Measurements from ENCODE around the gene PEX3.

The PEX3 gene

DNA sequence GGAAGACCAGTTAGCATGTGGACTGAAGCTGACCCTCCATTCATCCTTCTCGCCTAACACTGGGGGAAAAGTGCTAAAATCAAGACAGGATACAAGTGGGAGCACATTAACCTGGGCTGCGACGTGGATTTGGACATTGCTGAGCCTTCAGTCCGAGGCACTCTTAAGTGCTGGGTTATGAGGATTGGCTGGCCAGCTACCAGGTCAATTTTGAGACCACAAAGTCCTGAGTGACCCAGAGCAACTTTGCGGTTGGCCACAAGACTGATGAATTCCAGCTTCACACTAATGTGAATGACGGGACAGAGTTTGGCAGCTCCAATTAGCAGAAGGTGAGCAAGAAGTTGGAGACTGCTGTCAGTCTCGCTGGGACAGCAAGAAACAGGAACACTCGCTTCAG is 40.2 kb downstream of the PEX3 start:
- Histone ChIP-seq H3K27ac (replicated peaks) (no peak overlapping the region), H3K4me3 (replicated peaks; ENCODE audit: insufficient read depth, low read length) (no peak overlapping the region), H3K27me3 (ENCODE audit: insufficient read depth, poor library complexity, severe bottlenecking) (no peaks in the 10 kb centered on the region)
- no peak for DNase-seq (ENCODE audit: low read depth in 1 of 2, low spot score in 1 of 2)
- no peak for TF ChIP-seq GABPA (IDR thresholded peaks at IDR 0.05; ENCODE audit: low read depth)
- TF ChIP-seq SPI1 (IDR thresholded peaks at IDR 0.05; ENCODE audit: borderline replicate concordance, low read depth): no peak
- TF ChIP-seq, protein P1, sequence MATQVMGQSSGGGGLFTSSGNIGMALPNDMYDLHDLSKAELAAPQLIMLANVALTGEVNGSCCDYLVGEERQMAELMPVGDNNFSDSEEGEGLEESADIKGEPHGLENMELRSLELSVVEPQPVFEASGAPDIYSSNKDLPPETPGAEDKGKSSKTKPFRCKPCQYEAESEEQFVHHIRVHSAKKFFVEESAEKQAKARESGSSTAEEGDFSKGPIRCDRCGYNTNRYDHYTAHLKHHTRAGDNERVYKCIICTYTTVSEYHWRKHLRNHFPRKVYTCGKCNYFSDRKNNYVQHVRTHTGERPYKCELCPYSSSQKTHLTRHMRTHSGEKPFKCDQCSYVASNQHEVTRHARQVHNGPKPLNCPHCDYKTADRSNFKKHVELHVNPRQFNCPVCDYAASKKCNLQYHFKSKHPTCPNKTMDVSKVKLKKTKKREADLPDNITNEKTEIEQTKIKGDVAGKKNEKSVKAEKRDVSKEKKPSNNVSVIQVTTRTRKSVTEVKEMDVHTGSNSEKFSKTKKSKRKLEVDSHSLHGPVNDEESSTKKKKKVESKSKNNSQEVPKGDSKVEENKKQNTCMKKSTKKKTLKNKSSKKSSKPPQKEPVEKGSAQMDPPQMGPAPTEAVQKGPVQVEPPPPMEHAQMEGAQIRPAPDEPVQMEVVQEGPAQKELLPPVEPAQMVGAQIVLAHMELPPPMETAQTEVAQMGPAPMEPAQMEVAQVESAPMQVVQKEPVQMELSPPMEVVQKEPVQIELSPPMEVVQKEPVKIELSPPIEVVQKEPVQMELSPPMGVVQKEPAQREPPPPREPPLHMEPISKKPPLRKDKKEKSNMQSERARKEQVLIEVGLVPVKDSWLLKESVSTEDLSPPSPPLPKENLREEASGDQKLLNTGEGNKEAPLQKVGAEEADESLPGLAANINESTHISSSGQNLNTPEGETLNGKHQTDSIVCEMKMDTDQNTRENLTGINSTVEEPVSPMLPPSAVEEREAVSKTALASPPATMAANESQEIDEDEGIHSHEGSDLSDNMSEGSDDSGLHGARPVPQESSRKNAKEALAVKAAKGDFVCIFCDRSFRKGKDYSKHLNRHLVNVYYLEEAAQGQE (IDR thresholded peaks at IDR 0.05; ENCODE audit: insufficient replicate concordance, low read depth): no peak
- TF ChIP-seq, protein P2, sequence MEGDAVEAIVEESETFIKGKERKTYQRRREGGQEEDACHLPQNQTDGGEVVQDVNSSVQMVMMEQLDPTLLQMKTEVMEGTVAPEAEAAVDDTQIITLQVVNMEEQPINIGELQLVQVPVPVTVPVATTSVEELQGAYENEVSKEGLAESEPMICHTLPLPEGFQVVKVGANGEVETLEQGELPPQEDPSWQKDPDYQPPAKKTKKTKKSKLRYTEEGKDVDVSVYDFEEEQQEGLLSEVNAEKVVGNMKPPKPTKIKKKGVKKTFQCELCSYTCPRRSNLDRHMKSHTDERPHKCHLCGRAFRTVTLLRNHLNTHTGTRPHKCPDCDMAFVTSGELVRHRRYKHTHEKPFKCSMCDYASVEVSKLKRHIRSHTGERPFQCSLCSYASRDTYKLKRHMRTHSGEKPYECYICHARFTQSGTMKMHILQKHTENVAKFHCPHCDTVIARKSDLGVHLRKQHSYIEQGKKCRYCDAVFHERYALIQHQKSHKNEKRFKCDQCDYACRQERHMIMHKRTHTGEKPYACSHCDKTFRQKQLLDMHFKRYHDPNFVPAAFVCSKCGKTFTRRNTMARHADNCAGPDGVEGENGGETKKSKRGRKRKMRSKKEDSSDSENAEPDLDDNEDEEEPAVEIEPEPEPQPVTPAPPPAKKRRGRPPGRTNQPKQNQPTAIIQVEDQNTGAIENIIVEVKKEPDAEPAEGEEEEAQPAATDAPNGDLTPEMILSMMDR (IDR thresholded peaks at IDR 0.05; ENCODE audit: insufficient read depth, low read length): no peak
- no peak for TF ChIP-seq POLR2AphosphoS5 (IDR thresholded peaks at IDR 0.05; ENCODE audit: low read depth)

DNA sequence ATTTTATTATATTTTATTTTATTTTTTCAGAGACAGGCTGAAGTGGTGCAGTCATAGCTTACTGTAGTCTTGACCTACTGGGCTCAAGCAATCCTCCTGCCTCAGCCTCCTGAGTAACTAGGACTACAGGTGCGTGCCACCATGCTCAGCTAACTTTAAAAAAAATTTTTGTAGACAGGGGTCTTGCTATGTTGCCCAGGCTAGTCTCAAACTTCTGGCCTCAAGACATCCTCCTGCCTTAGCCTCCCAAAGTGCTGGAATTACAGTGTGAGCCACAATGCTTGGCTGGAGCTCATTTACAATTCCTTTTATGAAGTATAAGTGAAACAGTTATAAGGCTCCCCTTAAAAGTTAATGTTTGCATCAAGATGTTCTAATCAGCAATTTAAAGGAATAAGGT is 46.4 kb downstream of the PEX3 start:
- DNase-seq (ENCODE audit: low read depth in 1 of 2, low spot score in 1 of 2): no peak
- no peak overlapping the region for H3K4me3 ChIP-seq (replicated peaks; ENCODE audit: insufficient read depth, low read length)
- no peaks in the 10 kb centered on the region for H3K27me3 ChIP-seq (ENCODE audit: insufficient read depth, poor library complexity, severe bottlenecking)
- no peak overlapping the region for H3K27ac ChIP-seq (replicated peaks)
- no peak for TF ChIP-seq GABPA (IDR thresholded peaks at IDR 0.05; ENCODE audit: low read depth)
- TF ChIP-seq, protein P1 (IDR thresholded peaks at IDR 0.05; ENCODE audit: insufficient replicate concordance, low read depth): no peak
- TF ChIP-seq SPI1 (IDR thresholded peaks at IDR 0.05; ENCODE audit: borderline replicate concordance, low read depth): no peak
- no peak for TF ChIP-seq POLR2AphosphoS5 (IDR thresholded peaks at IDR 0.05; ENCODE audit: low read depth)
- TF ChIP-seq, protein P2 (IDR thresholded peaks at IDR 0.05; ENCODE audit: insufficient read depth, low read length): no peak

DNA sequence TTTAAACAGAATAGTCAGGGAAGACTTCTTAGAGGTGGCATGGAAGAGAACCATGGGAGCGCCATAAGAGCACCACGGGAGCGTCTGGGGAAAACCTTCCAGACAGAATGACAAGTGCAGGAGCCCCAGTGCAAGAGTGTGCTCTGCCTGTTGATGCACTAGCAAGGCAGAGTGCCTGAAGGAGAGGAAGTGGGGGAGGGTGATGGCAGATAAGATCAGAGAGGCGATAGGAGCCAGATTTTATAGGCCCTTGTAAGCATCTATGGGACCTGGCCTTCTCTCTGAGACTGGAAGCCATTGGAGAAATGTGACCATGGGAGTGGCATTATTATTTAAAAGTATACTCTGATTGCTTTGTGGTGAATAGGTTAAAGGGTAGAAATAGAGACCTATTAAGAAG is 47.8 kb downstream of the PEX3 start:
- peak; percentile 53 for TF ChIP-seq SPI1 (IDR thresholded peaks at IDR 0.05; ENCODE audit: borderline replicate concordance, low read depth)
- no peak for TF ChIP-seq POLR2AphosphoS5 (IDR thresholded peaks at IDR 0.05; ENCODE audit: low read depth)
- H3K27me3 ChIP-seq (ENCODE audit: insufficient read depth, poor library complexity, severe bottlenecking): no peaks in the 10 kb centered on the region
- DNase-seq (ENCODE audit: low read depth in 1 of 2, low spot score in 1 of 2): peak in 1 of 2 experiments; percentile 7
- H3K27ac ChIP-seq (replicated peaks): no peak overlapping the region
- no peak overlapping the region for H3K4me3 ChIP-seq (replicated peaks; ENCODE audit: insufficient read depth, low read length)

DNA sequence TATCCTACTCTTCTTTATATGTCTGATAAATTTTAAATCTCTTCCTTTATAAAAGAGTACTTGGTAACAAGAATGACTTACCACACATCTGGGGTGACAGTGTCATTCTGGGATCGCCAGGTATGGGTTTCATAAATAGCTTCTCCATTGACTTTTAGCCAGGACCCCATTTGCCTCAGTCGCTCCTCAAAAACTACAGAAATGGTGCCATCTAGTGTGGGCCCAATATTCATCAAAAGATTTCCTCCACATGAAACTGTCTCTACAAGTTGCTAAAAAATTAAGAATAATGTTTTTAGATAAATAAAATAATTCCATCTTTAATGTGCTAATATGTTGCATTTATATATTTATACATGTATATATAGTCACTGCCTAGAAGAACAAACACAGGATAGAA is 51.2 kb downstream of the PEX3 start:
- TF ChIP-seq GABPA (IDR thresholded peaks at IDR 0.05; ENCODE audit: low read depth) (no peak), SPI1 (IDR thresholded peaks at IDR 0.05; ENCODE audit: borderline replicate concordance, low read depth) (no peak), POLR2AphosphoS5 (IDR thresholded peaks at IDR 0.05; ENCODE audit: low read depth) (no peak)
- TF ChIP-seq, protein P1 (IDR thresholded peaks at IDR 0.05; ENCODE audit: insufficient replicate concordance, low read depth): no peak
- TF ChIP-seq, protein P2 (IDR thresholded peaks at IDR 0.05; ENCODE audit: insufficient read depth, low read length): no peak
- Histone ChIP-seq H3K4me3 (replicated peaks; ENCODE audit: insufficient read depth, low read length) (no peak overlapping the region), H3K27me3 (ENCODE audit: insufficient read depth, poor library complexity, severe bottlenecking) (no peaks in the 10 kb centered on the region), H3K27ac (replicated peaks) (no peak overlapping the region)
- no peak for DNase-seq (ENCODE audit: low read depth in 1 of 2, low spot score in 1 of 2)

All from HL-60 (cell line).